ENCODE measurements around the gene DCTN5. TPM values are rescaled to one million over a fixed set of nuclear protein-coding genes. Genes with fewer than 3 reads are reported as not detected.

The DCTN5 gene
- total RNA-seq, 3 donors from 2014 or later (not counting 1 experiment from before 2014, with no cell fraction given) = 60.7 to 72.1 (median 65.8) TPM

DNA sequence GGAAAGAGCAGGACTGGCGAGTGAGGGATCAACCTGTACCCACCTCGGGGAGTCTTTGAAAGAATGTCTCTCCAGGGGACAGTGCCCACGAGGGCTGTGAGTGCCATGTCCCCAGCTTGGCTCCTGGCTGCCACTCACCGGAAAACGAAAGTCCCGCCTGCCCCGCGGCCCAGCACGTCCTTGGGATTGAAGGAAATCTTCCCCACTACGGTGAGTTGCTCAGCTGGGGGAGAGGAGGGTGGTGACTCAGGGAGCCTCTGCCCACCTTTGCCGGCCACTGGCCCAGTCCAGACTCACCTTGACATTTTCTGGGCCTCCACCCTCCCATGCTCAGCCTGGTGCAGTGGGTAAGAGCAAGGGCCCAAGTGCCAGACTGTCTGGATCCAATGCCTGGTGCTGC is 54.5 kb downstream of the DCTN5 start:
- intact Hi-C loops (cut with micrococcal nuclease) = no loop called here
- Mint-ChIP-seq H3K4me1 (peaks cover 21 to 35% of the 10 kb centered on the region in 2 donors), H3K9me3 (no peaks in the 10 kb centered on the region), H3K36me3 (no peaks in the 10 kb centered on the region), H3K27ac (no peak overlapping the region), H3K4me3 (no peak overlapping the region), H3K27me3 (ENCODE audit: low read depth in 2 of 2) (no peaks in the 10 kb centered on the region)
- H3K27ac ChIP-seq (ENCODE audit: low read length) = no peak overlapping the region
- H3K9me3 ChIP-seq (ENCODE audit: control insufficient read depth, insufficient read depth, low read length) = no peaks in the 10 kb centered on the region
- peaks cover 21% of the 10 kb centered on the region for H3K4me1 ChIP-seq (ENCODE audit: control insufficient read depth, insufficient read depth, low read length)
- 91% methylated on average over 11 of the region's 11 CpGs for WGBS (ENCODE audit: insufficient coverage)
- no peaks in the 10 kb centered on the region for H3K36me3 ChIP-seq (ENCODE audit: control insufficient read depth, insufficient read depth, low read length)
- no peak for TF ChIP-seq CTCF (IDR thresholded peaks at IDR 0.05)
- no peaks in the 10 kb centered on the region for H3K27me3 ChIP-seq (ENCODE audit: control insufficient read depth, insufficient read depth, low read length)
- DNase-seq (no peak), ATAC-seq (no peak)
- H3K4me3 ChIP-seq (ENCODE audit: low read length) = no peak overlapping the region

DNA sequence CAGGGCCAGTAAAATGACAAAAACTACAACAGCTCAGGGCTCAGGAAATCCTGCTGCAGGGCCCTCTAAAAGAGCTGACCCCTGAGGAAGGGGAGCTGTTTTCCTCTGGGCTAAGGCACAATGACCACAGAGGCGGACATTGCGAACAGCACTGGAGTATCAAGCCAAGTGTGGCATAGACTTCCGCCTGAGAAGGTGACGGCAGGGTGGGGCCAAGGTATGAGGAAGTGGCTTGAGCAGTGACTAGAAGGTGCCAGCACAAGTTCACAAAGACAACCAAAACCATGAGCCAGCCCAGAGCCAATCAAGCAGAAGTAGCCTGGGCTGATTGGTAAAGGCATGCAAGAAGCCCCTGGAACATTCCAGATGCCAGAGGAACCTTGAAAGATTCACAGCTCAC is 57.8 kb downstream of the DCTN5 start:
- Histone ChIP-seq H3K4me3 (ENCODE audit: low read length) (no peak overlapping the region), H3K9me3 (ENCODE audit: control insufficient read depth, insufficient read depth, low read length) (no peaks in the 10 kb centered on the region), H3K27ac (ENCODE audit: low read length) (peak overlapping the region; percentile 58), H3K36me3 (ENCODE audit: control insufficient read depth, insufficient read depth, low read length) (no peaks in the 10 kb centered on the region), H3K4me1 (ENCODE audit: control insufficient read depth, insufficient read depth, low read length) (peaks cover 21% of the 10 kb centered on the region), H3K27me3 (ENCODE audit: control insufficient read depth, insufficient read depth, low read length) (no peaks in the 10 kb centered on the region)
- intact Hi-C loops (cut with micrococcal nuclease) = no loop called here
- DNase-seq (peak in 1 of 2 donors; percentile 27), ATAC-seq (peak; percentile 68 to 81 (median 75))
- 37% methylated on average over 4 of the region's 4 CpGs for WGBS (ENCODE audit: insufficient coverage)
- H3K4me1 Mint-ChIP-seq = peaks cover 21 to 35% of the 10 kb centered on the region in 2 donors
- TF ChIP-seq CTCF (IDR thresholded peaks at IDR 0.05) = no peak
- H3K27me3 Mint-ChIP-seq (ENCODE audit: low read depth in 2 of 2) = peaks cover 0 to 7% of the 10 kb centered on the region in 2 donors
- peak overlapping the region; percentile 31 for H3K4me3 Mint-ChIP-seq
- H3K36me3 Mint-ChIP-seq = peaks cover 8% of the 10 kb centered on the region
- peaks cover 3 to 4% of the 10 kb centered on the region in 2 donors for H3K9me3 Mint-ChIP-seq
- H3K27ac Mint-ChIP-seq = peak overlapping the region; percentile 69 to 75

DNA sequence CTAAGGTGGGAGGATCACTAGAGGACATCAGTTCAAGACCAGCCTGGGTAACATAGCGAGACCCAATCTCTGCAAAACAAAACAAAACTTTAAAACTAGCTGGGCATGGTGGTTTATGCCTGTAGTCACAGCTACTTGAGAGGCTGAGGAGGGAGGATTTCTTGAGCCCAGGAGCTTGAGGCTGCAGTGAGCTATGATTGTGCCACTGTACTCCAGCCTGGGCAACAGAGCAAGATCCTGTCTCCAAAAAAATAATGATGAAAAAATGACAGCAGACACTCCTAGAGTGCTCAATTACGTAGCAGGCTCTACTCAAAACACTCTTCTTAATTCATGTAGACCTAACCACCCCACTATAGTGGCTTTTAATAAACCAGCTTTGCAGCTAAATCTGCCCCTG is 58.8 kb downstream of the DCTN5 start:
- Mint-ChIP-seq H3K36me3 (peaks cover 8% of the 10 kb centered on the region), H3K27ac (no peak overlapping the region), H3K4me1 (peaks cover 17 to 28% of the 10 kb centered on the region in 2 donors), H3K9me3 (peaks cover 3 to 4% of the 10 kb centered on the region in 2 donors), H3K4me3 (no peak overlapping the region), H3K27me3 (ENCODE audit: low read depth in 2 of 2) (peaks cover 0 to 15% of the 10 kb centered on the region in 2 donors)
- Histone ChIP-seq H3K9me3 (ENCODE audit: control insufficient read depth, insufficient read depth, low read length) (no peaks in the 10 kb centered on the region), H3K36me3 (ENCODE audit: control insufficient read depth, insufficient read depth, low read length) (no peaks in the 10 kb centered on the region), H3K27ac (ENCODE audit: low read length) (no peak overlapping the region), H3K4me3 (ENCODE audit: low read length) (no peak overlapping the region), H3K4me1 (ENCODE audit: control insufficient read depth, insufficient read depth, low read length) (peaks cover 14% of the 10 kb centered on the region), H3K27me3 (ENCODE audit: control insufficient read depth, insufficient read depth, low read length) (no peaks in the 10 kb centered on the region)
- no peak for DNase-seq
- 93% methylated on average over 1 of the region's 2 CpGs for WGBS (ENCODE audit: insufficient coverage)
- ATAC-seq = no peak
- intact Hi-C loops (cut with micrococcal nuclease) = no loop called here
- no peak for TF ChIP-seq CTCF (IDR thresholded peaks at IDR 0.05)

DNA sequence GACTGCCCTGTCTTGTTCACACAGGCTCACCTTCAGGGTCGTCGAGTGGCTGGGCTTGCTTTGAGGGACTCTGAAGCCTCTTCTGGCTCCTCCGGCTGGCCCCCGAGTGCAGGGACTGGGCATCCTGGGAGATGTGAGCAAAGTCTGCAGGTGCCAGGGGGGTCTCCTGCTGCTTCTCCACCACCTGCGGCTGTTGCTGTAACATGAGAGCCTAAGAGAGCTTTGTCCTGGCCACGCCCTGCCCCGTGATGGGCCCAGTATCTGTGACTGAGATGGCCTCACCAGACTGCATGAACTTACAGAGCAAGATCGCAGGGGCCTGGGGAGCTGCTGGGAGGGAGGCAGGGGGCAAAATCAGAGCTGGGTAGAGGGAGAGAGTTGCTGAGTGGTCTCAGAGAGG is 59.2 kb downstream of the DCTN5 start:
- H3K36me3 Mint-ChIP-seq = peaks cover 8% of the 10 kb centered on the region
- H3K4me1 ChIP-seq (ENCODE audit: control insufficient read depth, insufficient read depth, low read length) = peaks cover 13% of the 10 kb centered on the region
- WGBS (ENCODE audit: insufficient coverage) = 78% methylated on average over 8 of the region's 8 CpGs
- peaks cover 0 to 16% of the 10 kb centered on the region in 2 donors for H3K27me3 Mint-ChIP-seq (ENCODE audit: low read depth in 2 of 2)
- intact Hi-C loops (cut with micrococcal nuclease) = no loop called here
- peaks cover 3 to 4% of the 10 kb centered on the region in 2 donors for H3K9me3 Mint-ChIP-seq
- H3K4me3 ChIP-seq (ENCODE audit: low read length) = no peak overlapping the region
- DNase-seq = no peak
- H3K4me1 Mint-ChIP-seq = peaks cover 17 to 26% of the 10 kb centered on the region in 2 donors
- no peaks in the 10 kb centered on the region for H3K27me3 ChIP-seq (ENCODE audit: control insufficient read depth, insufficient read depth, low read length)
- no peak for ATAC-seq
- H3K9me3 ChIP-seq (ENCODE audit: control insufficient read depth, insufficient read depth, low read length) = no peaks in the 10 kb centered on the region
- no peak overlapping the region for H3K4me3 Mint-ChIP-seq
- H3K36me3 ChIP-seq (ENCODE audit: control insufficient read depth, insufficient read depth, low read length) = no peaks in the 10 kb centered on the region
- H3K27ac Mint-ChIP-seq = no peak overlapping the region
- no peak overlapping the region for H3K27ac ChIP-seq (ENCODE audit: low read length)
- no peak for TF ChIP-seq CTCF (IDR thresholded peaks at IDR 0.05)

All from natural killer cell (primary cell).